ENCODE measurements around the gene ERVV-1.
"Not testable (repeated sequence)": the region's sequence is repeated elsewhere in the genome, so short reads cannot be mapped to it uniquely, and the experiment has no call there.

Gene ERVV-1, protein sequence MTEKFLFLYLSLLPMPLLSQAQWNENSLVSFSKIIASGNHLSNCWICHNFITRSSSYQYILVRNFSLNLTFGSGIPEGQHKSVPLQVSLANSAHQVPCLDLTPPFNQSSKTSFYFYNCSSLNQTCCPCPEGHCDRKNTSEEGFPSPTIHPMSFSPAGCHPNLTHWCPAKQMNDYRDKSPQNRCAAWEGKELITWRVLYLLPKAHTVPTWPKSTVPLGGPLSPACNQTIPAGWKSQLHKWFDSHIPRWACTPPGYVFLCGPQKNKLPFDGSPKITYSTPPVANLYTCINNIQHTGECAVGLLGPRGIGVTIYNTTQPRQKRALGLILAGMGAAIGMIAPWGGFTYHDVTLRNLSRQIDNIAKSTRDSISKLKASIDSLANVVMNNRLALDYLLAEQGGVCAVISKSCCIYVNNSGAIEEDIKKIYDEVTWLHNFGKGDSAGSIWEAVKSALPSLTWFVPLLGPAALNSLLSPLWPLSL

DNA sequence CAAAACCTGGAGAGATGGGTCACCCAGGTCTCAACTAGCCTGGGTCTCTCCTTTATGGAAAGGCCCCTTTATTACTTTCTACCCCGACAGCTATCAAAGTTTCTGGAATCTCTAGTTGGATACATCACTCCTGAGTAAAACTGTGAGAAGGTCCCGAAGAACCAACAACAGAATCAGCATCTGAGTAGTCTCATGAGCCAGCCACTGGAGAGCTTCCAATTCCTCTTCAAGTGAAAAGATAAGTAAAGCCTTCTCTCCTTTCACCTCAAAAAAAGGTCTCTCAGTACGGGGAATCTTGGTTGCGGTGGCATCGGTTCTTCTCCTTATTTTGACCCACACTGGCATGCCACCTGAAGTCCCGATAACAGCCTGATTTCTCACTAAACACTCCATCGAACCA is at the start of gene ERVV-1:
TSS of gene ERVV-1 (plus strand) at position 301 of the 400 bp plus-strand sequence. CDS start 170 bp downstream, outside the sequence.
- no peak for DNase-seq (ENCODE audit: low spot score)

DNA sequence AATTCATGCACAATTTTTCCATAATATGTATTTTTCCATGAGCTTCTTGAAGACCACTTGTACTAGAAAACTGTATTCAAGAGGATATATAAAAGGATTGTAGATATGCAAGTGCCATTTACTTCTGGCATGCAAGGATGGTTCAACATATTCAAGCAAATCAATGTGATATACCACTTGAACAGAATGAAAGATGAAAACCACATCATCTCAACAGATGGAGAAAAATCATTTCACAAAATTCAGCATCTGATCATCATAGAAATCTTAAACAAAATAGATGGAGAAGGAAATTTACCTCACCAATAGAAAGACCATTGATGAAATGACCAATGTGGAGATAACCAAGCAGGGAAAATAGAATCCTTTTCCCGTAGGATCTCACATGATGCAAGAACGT is 45.9 kb upstream of the ERVV-1 start:
- DNase-seq (ENCODE audit: low spot score): no peak

DNA sequence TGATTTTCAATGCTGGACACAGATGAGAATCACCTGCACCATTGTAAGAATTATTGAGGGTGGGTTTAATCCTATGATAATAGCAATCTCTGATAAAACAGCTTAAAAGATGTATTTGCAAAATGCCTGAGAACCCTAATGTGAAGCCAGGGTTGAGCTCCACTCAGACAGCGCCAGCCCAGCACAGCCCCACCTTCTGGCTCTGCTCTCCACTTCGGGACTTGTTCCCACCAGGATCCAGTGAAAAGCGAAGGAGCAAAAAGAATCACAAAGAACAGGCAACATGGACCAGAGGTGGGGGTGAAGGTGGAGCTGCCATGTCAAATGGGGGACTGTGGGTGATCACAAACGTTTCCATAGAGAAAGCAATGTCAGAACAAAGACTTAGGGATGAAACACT is 32.4 kb upstream of the ERVV-1 start:
- DNase-seq (ENCODE audit: low spot score): no peak

DNA sequence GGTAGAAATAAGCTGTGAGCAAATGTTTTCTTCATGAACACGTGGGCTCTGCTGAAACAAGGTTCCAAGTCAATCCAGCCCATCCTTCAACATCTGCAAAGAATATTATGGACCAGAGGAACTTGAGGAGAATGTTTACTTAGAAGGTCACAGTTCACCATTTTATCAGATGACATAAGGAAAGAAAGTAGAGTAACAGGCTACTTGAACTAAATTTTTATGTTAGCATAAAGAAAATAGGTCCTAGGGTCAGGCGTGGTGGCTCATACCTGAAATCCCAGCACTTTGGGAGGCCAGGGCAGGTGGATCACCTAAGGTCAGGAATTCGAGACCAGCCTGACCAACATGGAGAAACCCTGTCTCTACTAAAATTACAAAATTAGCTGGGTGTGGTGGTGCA is 30.6 kb upstream of the ERVV-1 start:
- DNase-seq (ENCODE audit: low spot score): not testable (repeated sequence)

DNA sequence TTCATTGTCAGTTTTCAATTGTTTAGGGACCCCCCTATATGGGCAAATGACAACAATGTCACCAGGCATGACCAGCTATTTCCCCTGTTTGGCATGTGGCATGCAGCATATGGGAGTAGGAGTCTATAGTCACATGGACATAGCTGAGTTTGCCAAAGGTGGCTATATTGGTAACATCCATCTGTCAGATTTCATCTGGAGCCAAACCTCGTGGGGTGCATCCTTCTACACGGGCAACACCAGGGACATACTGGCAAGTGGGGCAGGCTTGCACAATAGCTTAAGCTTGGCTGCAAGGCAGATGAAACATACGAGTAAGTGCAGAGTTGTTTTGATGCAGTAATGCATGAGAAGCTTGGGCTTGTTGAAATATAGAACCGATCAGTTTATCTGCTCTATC is 26.5 kb upstream of the ERVV-1 start:
- DNase-seq (ENCODE audit: low spot score): no peak

DNA sequence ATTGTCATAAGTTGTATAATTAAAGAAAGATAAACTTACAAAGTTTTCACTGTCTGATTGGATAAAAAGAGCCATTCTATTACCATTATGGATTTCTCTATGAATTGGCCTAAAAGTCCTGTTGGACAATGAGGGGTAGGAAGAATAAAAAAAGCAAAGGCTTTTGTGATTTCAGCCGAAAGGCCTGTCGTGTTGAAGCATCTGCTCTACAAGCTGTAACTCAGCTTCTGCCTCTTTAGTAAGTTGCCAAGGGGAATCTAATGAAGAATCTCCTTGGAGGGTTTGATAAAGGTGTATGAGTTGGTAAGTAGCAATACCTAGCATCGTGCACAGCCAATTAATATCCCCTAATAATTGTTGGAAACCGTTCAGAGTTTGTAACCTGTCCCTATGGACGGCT is 25.2 kb upstream of the ERVV-1 start:
- DNase-seq (ENCODE audit: low spot score): no peak

DNA sequence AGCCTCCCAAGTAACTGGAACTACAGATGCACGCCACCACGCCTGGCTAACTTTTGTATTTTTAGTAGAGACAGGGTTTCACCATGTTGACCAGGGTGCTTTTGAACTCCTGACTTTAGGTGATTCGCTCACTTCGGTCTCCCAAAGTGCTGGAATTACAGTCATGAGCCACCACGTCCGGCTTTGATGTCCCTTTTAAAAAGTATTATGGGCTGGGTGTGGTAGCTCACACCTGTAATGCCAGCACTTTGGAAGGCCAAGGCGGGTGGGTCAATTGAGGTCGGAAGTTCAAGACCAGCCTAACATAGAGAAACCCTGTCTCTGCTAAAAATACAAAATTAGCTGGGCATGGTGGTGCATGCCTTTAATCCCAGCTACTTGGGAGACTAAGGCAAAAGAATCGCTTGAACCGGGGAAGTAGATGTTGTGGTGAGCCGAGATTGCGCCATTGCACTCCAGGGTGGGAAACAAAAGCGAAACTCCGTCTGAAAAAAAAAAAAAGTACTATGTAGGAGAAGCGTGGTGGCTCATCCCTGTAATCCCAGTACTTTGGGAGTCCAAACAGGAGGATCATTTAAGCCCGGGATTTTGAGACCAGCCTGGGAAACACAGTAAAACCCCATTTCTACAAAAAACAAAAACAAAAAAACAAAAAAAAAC is 22.8 kb upstream of the ERVV-1 start:
- DNase-seq (ENCODE audit: low spot score): no peak

DNA sequence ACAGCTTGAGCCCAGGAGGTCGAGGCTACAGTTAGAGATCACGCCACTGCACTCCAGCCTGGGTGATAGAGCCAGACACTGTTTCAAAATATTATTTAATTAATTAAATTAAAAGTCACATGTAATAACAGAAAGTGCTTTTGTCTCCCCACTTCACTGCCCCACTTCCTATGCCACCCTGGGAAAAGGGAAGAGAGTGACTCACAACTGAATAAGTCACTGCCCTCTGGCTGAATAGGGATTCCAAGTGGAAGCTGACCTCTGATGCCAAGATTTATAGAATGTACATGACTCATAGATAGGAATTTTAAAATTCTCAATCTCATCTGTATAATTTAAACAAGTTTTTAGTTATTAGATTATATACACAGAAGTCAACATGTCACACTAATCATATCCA is 22.2 kb upstream of the ERVV-1 start:
- no peak for DNase-seq (ENCODE audit: low spot score)

DNA sequence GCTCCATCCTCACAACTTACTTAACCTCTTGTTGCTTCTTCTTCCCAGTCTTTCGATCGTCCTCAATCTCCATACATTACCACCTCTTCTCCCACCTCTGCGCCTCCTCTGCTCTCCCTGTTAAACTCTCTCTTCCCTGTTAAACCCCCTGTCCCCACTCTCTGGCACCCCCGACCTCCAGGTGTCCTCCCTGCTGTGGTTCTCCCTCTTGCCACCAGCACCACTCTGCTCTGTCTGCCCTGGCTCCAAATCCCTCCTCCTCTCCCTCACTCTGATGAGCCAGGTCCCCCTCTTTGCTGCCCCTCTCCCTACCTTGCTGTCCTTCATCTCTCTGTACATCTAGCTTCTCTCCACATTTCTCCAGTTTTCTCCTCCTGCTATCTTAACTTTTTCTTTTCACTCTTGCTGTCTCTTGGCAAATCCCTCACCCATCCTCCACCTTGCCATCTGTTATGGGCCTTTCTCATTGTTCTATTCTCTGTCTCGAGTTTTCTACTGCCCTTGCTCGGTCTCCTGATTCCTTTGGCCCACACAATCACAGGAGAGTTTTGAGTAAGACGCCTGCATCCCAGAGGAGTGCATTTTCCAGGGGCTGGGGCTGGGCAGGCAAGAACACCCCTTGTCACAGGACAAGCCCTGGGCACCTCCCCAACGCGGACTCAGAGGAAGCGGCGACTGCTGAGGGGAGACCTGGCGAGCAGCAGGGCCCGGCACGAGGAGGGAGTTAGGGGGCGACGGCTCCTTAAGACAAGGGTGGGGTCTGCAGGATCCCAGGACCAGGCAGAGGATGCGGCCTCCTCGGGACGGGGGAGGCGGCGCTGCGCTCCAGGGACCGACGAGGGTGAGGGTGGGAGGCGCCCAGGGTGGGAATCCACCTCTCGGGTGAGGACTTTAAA is 21.4 kb upstream of the ERVV-1 start:
- no peak for DNase-seq (ENCODE audit: low spot score)

DNA sequence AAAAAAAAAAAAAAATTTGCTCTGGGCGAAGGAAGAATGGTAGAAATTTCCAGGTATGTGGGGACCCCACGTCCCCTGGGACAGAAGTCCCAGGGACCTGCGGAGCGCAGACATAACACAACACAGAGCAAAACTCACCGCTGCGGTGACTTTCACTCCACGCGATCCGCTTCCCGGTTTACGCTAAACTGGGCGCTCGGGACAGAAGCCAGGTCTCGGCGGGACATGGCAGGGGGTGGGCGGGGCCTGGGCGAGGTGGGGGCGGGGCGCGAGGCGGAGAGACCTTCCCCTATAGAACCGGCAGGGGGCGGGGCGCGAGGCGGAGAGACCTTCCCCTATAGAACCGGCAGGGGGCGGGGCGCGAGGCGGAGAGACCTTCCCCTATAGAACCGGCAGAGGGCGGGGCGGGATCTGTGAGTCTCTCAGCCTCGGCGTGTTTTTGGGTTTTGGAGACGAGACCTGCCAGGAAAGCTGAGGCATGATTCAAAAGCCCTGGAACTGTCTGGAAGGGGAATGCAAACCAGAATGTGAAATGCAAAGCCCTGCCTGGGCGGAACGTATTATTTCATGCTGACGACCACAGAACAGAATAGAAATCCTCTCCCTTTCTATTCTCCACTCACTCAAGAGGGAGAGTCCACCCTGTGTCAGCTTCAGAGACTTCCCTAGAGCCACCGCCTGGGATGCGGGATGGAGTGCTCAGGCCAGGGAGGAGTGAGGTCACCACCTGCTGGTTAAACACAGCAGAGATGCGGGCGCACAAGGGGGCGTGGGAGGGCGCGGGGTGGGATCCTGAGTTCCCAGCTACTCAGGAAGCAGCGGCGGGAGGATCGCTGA is 20.2 kb upstream of the ERVV-1 start:
- peak; percentile 61 for DNase-seq (ENCODE audit: low spot score)

DNA sequence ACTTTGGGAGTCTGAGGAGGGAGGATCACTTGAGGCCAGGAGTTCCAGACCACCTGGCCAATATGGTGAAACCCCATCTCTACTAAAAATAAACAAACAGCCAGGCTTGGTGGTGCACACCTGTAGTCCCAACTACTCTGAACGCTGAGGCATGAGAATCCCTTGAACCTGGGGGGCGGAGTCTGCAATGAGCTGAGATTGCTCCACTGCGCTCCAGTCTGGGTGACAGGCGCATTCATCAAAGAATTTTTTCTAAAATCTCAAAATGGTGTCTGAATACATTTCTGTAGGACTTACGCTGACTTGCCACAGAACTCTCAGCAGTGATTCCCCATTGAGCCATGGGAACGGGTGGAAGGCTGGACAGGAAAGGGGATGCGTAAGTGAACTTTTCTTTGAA is 18.0 kb upstream of the ERVV-1 start:
- no peak for DNase-seq (ENCODE audit: low spot score)

DNA sequence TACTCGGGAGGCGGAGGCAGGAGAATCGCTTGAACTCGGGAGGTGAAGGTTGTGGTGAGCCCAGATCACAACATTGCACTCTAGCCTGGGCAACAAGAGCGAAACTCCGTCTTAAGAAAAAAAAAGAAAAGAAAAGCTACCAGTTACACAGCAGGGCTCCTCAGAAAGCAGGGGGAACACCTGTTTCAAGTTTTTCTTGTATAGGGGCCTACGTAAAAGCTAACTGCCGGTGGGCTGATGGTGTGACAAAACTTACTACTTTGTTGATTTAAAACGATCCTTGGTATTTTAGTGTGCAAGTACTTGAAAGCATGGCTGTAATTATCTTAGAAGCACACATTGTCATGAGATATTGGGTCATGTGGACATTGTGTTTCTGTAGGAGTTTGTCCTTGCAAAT is 15.7 kb upstream of the ERVV-1 start:
- no peak for DNase-seq (ENCODE audit: low spot score)

DNA sequence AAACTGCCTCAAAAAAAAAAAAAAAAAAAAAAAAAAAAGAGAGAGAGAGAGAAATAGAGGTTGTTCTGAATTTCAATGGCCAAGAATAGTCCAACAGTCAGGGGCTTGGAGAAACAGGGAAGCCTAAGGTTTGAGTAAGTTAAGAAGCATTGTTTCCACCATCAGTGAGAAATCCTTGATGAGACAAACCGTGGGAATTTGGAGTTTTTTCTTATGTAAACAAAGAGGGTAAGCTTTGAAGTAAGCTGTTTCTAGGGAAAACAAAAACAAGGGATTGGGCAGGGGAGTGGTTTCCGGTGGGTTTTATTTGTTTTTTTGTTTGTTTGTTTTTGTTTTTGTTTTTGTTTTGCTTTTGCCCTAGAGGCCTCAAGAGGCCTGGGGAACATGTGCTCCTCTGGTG is 11.2 kb upstream of the ERVV-1 start:
- no peak for DNase-seq (ENCODE audit: low spot score)

DNA sequence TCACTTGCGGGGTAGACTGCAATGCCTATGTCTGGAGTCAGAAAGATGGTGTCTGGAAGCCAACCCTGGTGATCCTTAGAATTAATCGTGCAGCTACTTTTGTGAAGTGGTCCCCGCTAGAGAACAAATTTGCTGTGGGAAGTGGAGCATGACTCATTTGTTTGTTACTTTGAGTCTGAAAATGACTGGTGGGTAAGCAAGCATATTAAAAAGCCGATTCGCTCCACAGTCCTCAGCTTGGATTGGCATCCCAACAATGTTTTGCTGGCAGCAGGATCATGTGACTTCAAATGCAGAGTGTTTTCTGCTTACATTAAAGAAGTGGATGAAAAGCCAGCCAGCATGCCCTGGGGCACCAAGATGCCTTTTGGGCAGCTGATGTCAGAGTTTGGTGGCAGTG is 9.5 kb upstream of the ERVV-1 start:
- DNase-seq (ENCODE audit: low spot score): no peak

DNA sequence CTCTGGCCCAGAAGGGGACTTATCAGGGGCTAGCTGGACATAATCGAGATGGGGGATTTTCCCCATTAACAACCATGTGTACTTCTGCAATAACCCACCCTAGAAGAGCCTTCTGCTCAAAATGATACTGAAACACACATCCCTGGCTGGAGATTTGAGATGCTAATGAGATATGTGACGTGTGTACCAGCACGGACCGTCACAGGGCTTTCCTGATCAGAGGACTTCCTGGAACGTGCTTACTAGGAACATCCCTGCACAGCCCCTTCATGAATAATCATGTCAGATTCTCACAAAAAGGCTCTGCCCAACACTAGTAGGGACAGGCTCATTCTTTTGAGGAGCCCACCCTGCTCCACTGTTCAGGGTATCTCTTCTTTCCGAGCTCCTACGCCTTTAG is 6.5 kb upstream of the ERVV-1 start:
- no peak for DNase-seq (ENCODE audit: low spot score)

DNA sequence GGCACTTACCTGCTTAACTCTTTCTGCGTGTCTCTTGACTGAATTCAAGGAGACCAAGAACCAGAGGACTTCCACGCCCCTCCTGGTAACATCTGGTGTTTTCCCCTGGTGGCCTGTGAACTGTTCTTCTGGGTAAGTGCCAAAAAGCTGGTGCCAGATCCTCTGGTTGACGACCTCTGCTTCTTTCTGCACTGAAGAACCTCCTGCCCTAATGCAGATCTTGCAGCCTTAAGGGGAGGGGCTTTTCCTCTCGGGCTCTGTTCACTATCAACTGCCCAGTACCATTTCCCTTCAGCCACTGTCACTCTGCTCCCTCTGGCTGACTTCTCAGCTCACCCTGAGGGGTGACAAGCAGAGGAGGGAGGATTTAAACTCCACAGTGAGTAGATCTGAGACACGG is 6.1 kb upstream of the ERVV-1 start:
- no peak for DNase-seq (ENCODE audit: low spot score)

DNA sequence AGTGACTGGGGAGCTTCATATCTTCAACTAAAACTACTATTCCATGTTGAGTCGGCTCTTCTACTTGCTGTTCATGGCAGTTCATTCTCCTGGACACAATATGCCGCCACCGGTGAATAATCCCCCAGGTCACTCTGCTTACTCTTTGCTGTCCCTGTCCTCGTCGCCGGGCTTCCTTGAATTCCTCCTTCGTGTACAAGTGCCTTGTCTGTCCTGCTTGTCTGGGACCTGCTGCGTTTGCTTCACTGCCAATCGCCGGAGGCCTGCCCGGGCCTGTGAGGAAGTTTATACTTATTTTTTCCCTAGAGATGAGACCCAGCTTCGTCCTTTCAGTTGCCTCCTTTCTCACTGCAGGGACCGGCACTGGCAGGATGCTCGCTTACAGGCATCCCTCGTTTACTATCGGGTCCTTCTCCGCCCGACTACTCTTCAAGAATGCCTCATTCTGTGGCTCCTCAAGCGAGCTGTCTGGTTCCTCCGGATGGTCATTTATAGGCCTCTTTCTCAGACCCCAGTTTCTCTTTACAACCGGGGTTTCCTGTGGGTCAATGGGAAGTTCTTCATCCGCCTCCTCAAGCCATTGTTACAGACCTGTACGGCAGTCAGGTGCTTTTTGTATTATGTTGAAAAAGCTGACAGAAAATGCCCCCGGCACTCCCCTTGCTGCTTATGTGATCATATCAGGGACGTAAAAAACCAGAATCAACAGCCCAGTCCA is 5.5 kb upstream of the ERVV-1 start:
- no peak for DNase-seq (ENCODE audit: low spot score)

DNA sequence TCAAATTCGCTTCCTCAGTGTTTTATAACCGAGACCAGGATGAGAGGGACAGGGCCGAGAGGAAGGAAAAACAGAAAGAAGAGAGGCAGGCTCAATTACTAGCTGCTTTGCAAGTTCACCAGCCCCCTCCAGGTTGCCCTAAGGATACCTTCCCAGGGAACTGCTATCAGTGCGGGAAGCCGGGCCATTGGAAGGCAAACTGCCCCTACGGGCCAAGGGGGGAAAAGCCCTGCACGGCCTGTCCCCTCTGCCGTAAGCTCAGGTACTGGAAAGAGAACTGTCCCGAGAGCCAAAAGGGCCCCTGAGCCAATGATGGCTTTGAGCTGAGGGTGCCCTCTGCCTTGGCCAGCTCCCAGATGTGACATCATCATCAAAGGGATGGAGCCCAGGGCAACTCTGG is 3.2 kb upstream of the ERVV-1 start:
- DNase-seq (ENCODE audit: low spot score): no peak

DNA sequence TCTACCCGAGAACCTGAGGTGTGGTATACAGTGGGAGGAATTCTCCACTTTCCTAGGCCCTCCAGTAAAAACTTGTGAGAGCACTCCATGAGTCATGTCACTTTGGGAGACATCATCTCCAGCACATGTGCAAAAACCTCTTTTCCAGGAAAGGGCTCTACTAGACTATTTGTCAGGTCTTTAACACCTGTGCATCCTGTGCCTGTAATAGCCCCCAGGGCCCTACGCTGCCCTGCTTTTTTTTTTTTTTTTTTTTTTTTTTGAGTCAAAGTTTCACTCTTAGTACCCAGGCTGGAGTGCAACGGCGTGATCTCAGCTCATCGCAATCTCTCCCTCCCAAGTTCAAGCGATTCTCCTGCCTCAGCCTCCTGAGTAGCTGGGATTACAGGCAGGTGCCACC is 1.7 kb upstream of the ERVV-1 start:
- no peak for DNase-seq (ENCODE audit: low spot score)

DNA sequence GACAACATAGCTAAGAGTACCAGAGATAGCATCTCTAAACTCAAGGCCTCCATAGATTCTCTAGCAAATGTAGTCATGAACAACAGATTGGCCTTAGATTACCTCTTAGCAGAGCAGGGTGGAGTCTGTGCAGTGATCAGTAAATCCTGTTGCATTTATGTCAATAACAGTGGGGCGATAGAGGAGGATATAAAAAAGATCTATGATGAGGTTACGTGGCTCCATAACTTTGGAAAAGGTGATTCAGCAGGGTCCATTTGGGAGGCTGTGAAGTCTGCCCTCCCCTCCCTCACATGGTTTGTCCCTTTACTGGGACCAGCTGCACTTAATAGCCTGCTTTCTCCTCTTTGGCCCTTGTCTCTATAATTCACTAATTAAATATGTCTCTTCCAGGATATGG is 1.4 kb downstream of the ERVV-1 start:
- DNase-seq (ENCODE audit: low spot score): no peak

DNA sequence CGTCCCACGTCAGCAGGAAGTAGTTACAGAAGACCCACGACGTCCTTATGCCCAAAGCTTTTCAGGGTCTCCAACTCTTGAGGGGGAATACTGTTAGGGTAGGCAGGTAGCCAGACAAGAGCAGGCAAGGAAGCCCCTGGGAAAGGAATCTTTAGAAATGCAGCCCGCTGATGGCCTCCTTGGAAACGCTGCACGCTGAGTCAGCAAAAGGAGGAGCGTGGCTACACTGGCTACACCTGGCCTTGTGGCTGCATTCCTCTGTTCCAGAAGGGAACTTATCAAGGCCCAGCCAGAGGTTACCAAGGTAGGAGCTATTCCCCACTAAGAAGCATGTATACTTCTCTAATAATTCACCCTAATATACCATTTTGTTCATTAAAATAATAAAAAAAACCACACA is 2.0 kb downstream of the ERVV-1 start:
- no peak for DNase-seq (ENCODE audit: low spot score)

All from CD4-positive, alpha-beta T cell treated with Interleukin-6 at 100 ng/mL for 8 hours (primary cell).